HG02623 (cell line): Measurements from ENCODE around the gene SLC9A7.
"Not testable (repeated sequence)": the region's sequence is repeated elsewhere in the genome, so short reads cannot be mapped to it uniquely, and the experiment has no call there.

Experiments
- ATAC-seq: cut with Tn5 transposase; IDR thresholded peaks from one replicate; pipeline ENCODE4 v1.9.1; 2021; ENCODE audit warnings: moderate library complexity; ENCODE audit not compliant: unreplicated experiment

SLC9A7 gene

GRCh38 chrX:46758956-46759644 lies at the start of gene SLC9A7:
Gene SLC9A7, minus strand, starts transcription at chrX:46759118. Its CDS starts 89 bp downstream, at chrX:46759029.
- peak; percentile 62 for ATAC-seq

GRCh38 chrX:46805270-46805669 lies 46.4 kb upstream of the SLC9A7 start:
- ATAC-seq, result no peak

- no peak for ATAC-seq
Observed at GRCh38 chrX:46803140-46803539, 44.2 kb upstream of the SLC9A7 start.

GRCh38 chrX:46796574-46797191 lies 37.8 kb upstream of the SLC9A7 start:
- no peak for ATAC-seq

- ATAC-seq, result no peak
Observed at GRCh38 chrX:46793386-46794143, 34.6 kb upstream of the SLC9A7 start.

GRCh38 chrX:46792810-46793188 lies 33.9 kb upstream of the SLC9A7 start:
- no peak for ATAC-seq

- no peak for ATAC-seq
Observed at GRCh38 chrX:46791927-46792809, 33.2 kb upstream of the SLC9A7 start.

- no peak for ATAC-seq
Observed at GRCh38 chrX:46788902-46789301, 30.0 kb upstream of the SLC9A7 start.

- ATAC-seq, result not testable (repeated sequence)
Observed at GRCh38 chrX:46784437-46784836, 25.5 kb upstream of the SLC9A7 start.

- ATAC-seq, result no peak
Observed at GRCh38 chrX:46782034-46782433, 23.1 kb upstream of the SLC9A7 start.

GRCh38 chrX:46777971-46778810 lies 19.3 kb upstream of the SLC9A7 start:
- ATAC-seq, result no peak

- no peak for ATAC-seq
Observed at GRCh38 chrX:46770817-46771163, 11.9 kb upstream of the SLC9A7 start.

- no peak for ATAC-seq
Observed at GRCh38 chrX:46770000-46770816, 11.3 kb upstream of the SLC9A7 start.

- ATAC-seq, result no peak
Observed at GRCh38 chrX:46762963-46763362, 4.0 kb upstream of the SLC9A7 start.

- no peak for ATAC-seq
Observed at GRCh38 chrX:46759645-46759974, 692 bp upstream of the SLC9A7 start.

- peak; percentile 17 for ATAC-seq
Observed at GRCh38 chrX:46758163-46758955, 559 bp downstream of the SLC9A7 start.

- ATAC-seq, result no peak
Observed at GRCh38 chrX:46757593-46757992, 1.3 kb downstream of the SLC9A7 start.

GRCh38 chrX:46757052-46757451 lies 1.9 kb downstream of the SLC9A7 start:
- ATAC-seq, result no peak

GRCh38 chrX:46755671-46756070 lies 3.2 kb downstream of the SLC9A7 start:
- ATAC-seq, result no peak
